Adrenal gland (tissue), 12 donors: ENCODE results near the gene CLDND1. TPM values are rescaled to one million over a fixed set of nuclear protein-coding genes. Genes with fewer than 3 reads are reported as not detected.
"Not testable (repeated sequence)": the region's sequence is repeated elsewhere in the genome, so short reads cannot be mapped to it uniquely, and the experiment has no call there.

Experiments used
- DNase-seq, 7 donors: peaks; one replicate each; pipeline ENCODE4 v3.0.0-alpha.2; 2019 to 2020
- H3K27ac ChIP-seq, 5 donors: fragments of 200-600 bp; sonication (generic) in 4 of 5; 1 replicate in 3 of 5; 2 replicates in 2 of 5; pipeline versions ENCODE4 v1.5.1 to v1.8.0; 2016 to 2020; ENCODE audit warnings: mild to moderate bottlenecking in 1 of 5
- H3K27me3 ChIP-seq: fragments of 200-600 bp; 2 replicates; pipeline ENCODE4 v1.8.0; 2021
- H3K36me3 ChIP-seq, 2 donors: fragments of 200-600 bp; replicated peaks in 1 of 2; 1 replicate in 1 of 2; 2 replicates in 1 of 2; pipeline versions ENCODE4 v1.5.1 to v1.8.0; 2018 to 2022
- H3K4me1 ChIP-seq, 2 donors: fragments of 200-600 bp; replicated peaks in 1 of 2; 1 replicate in 1 of 2; 2 replicates in 1 of 2; pipeline versions ENCODE4 v1.5.1 to v1.8.0; 2018 to 2021
- H3K4me3 ChIP-seq, 4 donors: fragments of 200-600 bp; sonication (generic) in 3 of 4; one replicate each; pipeline ENCODE4 v1.5.1; 2016 to 2018
- H3K9me3 ChIP-seq, 3 donors: fragments of 200-600 bp; sonication (generic) in 1 of 3; replicated peaks in 1 of 3; 1 replicate in 2 of 3; 2 replicates in 1 of 3; pipeline versions ENCODE4 v1.5.1 to v1.8.0; 2016 to 2021
- CTCF ChIP-seq, 6 experiments: fragments of 450-650 bp in 4 of 6; fragments of 200-600 bp in 2 of 6; sonication (generic) in 1 of 6; IDR thresholded peaks; 1 replicate in 5 of 6; 2 replicates in 1 of 6; pipeline versions ENCODE4 v1.5.1 to v1.8.0; 2016 to 2021; ENCODE audit warnings: antibody characterized with exemption in 6 of 6, mild to moderate bottlenecking in 2 of 6, moderate library complexity in 1 of 6
- POLR2A ChIP-seq, 2 donors: fragments of 450-650 bp; IDR thresholded peaks; one replicate each; pipeline ENCODE4 v1.6.1; 2017; ENCODE audit warnings: antibody characterized with exemption in 2 of 2, mild to moderate bottlenecking in 2 of 2, moderate library complexity in 1 of 2
- WGBS, 4 donors: extraction: QIAGEN DNeasy Blood & Tissue Kit in 2 of 4; methylation state at CpG; one replicate each; pipeline versions ENCODE4 v1.1.5 to v1.1.7; 2013 to 2017; 5-methylcytosine and 5-hydroxymethylcytosine counted together
- intact Hi-C, 2 donors: fragments of 100-400 bp; cut with DNase I; formaldehyde crosslinking; loops; one replicate each; pipeline versions ENCODE4 v1.14.1 to v1.15.0; 2022 to 2023
- polyA plus RNA-seq, 3 donors: library from polyadenylated mRNA; stranded (reverse); fragments of 200-250 nt in 2 of 3; fragments of 350-450 nt in 1 of 3; fragmentation: Illumina TruSeq in 1 of 3; extraction: RNeasy Lipid Tissue Mini Kit (QIAGEN cat#74804) in 1 of 3; gene quantifications; one replicate each; pipeline ENCODE4 v1.2.3, GENCODE V29; 2013 to 2014
- total RNA-seq, 9 donors: library from RNA; depleted of rRNA in 4 of 9; stranded (reverse); fragments of >200 nt in 4 of 9; fragments of 120-200 nt in 1 of 9; fragmentation: NEBNext Ultra II Directional in 1 of 9; extraction: Animal tissue kit (Norgen Biotek cat#: 25700) in 1 of 9; gene quantifications; one replicate each; pipeline versions ENCODE4 v1.1.0 to v1.2.4, GENCODE V29; 2013 to 2023
- donor health status: healthy with polysubstance abuse.
- donor health status: Bipolar disorder and iron deficiency.
- donor health status: DM: yes; HTN: yes; CAD: no.
- donor health status: DM: no; HTN: no; CAD: no.
- donor health status: DM: no; HTN: no; CAD: no.
- donor health status: DM: yes; HTN: yes; CAD: no.

Gene CLDND1
- total and polyA plus RNA-seq, 12 donors, result 45.3 to 112 (median 65.2) TPM

GRCh38 chr3:98561727-98562521 is 39.2 kb upstream of the CLDND1 start:
- Histone ChIP-seq H3K27ac (no peak overlapping the region), H3K4me3 (no peak overlapping the region), H3K27me3 (no peaks in the 10 kb centered on the region), H3K36me3 (no peaks in the 10 kb centered on the region), H3K4me1 (no peaks in the 10 kb centered on the region), H3K9me3 (no peaks in the 10 kb centered on the region)
- TF ChIP-seq CTCF (IDR thresholded peaks at IDR 0.05) (no peak), POLR2A (IDR thresholded peaks at IDR 0.05) (no peak)
- intact Hi-C loops, result no loop called here
- DNase-seq, result no peak
- 77 to 83% (median 78%) methylated on average over 5 of the region's 5 CpGs for WGBS, 4 donors

- TF ChIP-seq CTCF (IDR thresholded peaks at IDR 0.05), result no peak
- TF ChIP-seq POLR2A (IDR thresholded peaks at IDR 0.05), result no peak
- Histone ChIP-seq H3K36me3 (no peaks in the 10 kb centered on the region), H3K27me3 (no peaks in the 10 kb centered on the region), H3K4me3 (no peak overlapping the region), H3K27ac (no peak overlapping the region), H3K9me3 (no peaks in the 10 kb centered on the region), H3K4me1 (no peaks in the 10 kb centered on the region)
- intact Hi-C loops, result no loop called here
- DNase-seq, result no peak
- WGBS, 4 donors, result 79 to 95% (median 84%) methylated on average over 2 of the region's 2 CpGs
Measured at GRCh38 chr3:98560911-98561310, 38.2 kb upstream of the CLDND1 start.

- H3K4me3 ChIP-seq, H3K27ac ChIP-seq, intact Hi-C loops, DNase-seq, H3K4me1 ChIP-seq, H3K36me3 ChIP-seq, H3K9me3 ChIP-seq, H3K27me3 ChIP-seq: not testable (repeated sequence)
- WGBS, 4 donors, result 93 to 97% (median 95%) methylated on average over 2 of the region's 2 CpGs
Measured at GRCh38 chr3:98559769-98560168, 37.1 kb upstream of the CLDND1 start.

GRCh38 chr3:98558100-98558827 is 35.6 kb upstream of the CLDND1 start:
- TF ChIP-seq POLR2A (IDR thresholded peaks at IDR 0.05) (no peak), CTCF (IDR thresholded peaks at IDR 0.05) (no peak)
- Histone ChIP-seq H3K4me3 (no peak overlapping the region), H3K36me3 (no peaks in the 10 kb centered on the region), H3K27ac (no peak overlapping the region), H3K4me1 (no peaks in the 10 kb centered on the region), H3K9me3 (no peaks in the 10 kb centered on the region), H3K27me3 (no peaks in the 10 kb centered on the region)
- 60 to 68% (median 64%) methylated on average over 6 of the region's 6 CpGs for WGBS, 4 donors
- intact Hi-C loops, result no loop called here
- DNase-seq, result no peak
